Upper lobe of left lung (tissue), 6 donors: ENCODE measurements around the gene CFAP298. TPM values are rescaled to one million over a fixed set of nuclear protein-coding genes. Genes with fewer than 3 reads are reported as not detected.
"Not testable (repeated sequence)": the region's sequence is repeated elsewhere in the genome, so short reads cannot be mapped to it uniquely, and the experiment has no call there.

Experiments
- ATAC-seq, 2 donors: fragments of 200-7000 bp; cut with Tn5 transposase; one replicate each; pipeline ENCODE4 v1.9.1; 2022; ENCODE audit warnings: mild to moderate bottlenecking in 2 of 2, moderate library complexity in 2 of 2; ENCODE audit not compliant: low FRiP score in 2 of 2
- DNase-seq, 2 donors: peaks; one replicate each; pipeline ENCODE4 v3.0.0-alpha.2; 2019 to 2020
- H3K27ac ChIP-seq, 4 donors: fragments of 200-600 bp; sonication (generic); one replicate each; pipeline ENCODE4 v1.5.1; 2016 to 2019
- H3K27me3 ChIP-seq, 4 donors: fragments of 200-600 bp; sonication (generic); one replicate each; pipeline ENCODE4 v1.5.1; 2017 to 2019
- H3K36me3 ChIP-seq, 4 donors: fragments of 200-600 bp; sonication (generic); one replicate each; pipeline ENCODE4 v1.5.1; 2016 to 2019
- H3K4me1 ChIP-seq, 4 donors: fragments of 200-600 bp; sonication (generic); one replicate each; pipeline ENCODE4 v1.5.1; 2018 to 2019
- H3K4me3 ChIP-seq, 4 donors: fragments of 200-600 bp; sonication (generic); one replicate each; pipeline ENCODE4 v1.5.1; 2017 to 2019; ENCODE audit warnings: mild to moderate bottlenecking in 2 of 4, moderate library complexity in 1 of 4
- H3K9me3 ChIP-seq, 4 donors: fragments of 200-600 bp; sonication (generic); one replicate each; pipeline ENCODE4 v1.5.1; 2018 to 2019
- EP300 ChIP-seq, 4 donors: sonication (generic); formaldehyde crosslinking; IDR thresholded peaks; one replicate each; pipeline ENCODE4 v1.5.1; 2017; ENCODE audit warnings: antibody characterized with exemption in 4 of 4, control low read depth in 2 of 4
- POLR2A ChIP-seq, 4 donors: fragments of 450-650 bp; IDR thresholded peaks; one replicate each; pipeline ENCODE4 v1.5.1; 2016 to 2017; ENCODE audit warnings: antibody characterized with exemption in 4 of 4, mild to moderate bottlenecking in 2 of 4
- POLR2AphosphoS5 ChIP-seq, 2 donors: sonication (generic); formaldehyde crosslinking; IDR thresholded peaks; one replicate each; pipeline ENCODE4 v1.5.1; 2017; ENCODE audit warnings: antibody characterized with exemption in 2 of 2
- WGBS, 2 donors: methylation state at CpG; one replicate each; pipeline ENCODE4 v1.1.5; 2017 to 2018; 5-methylcytosine and 5-hydroxymethylcytosine counted together
- total RNA-seq, 6 donors: library from RNA; depleted of rRNA in 4 of 6; stranded (reverse); fragments of >200 nt in 4 of 6; gene quantifications; one replicate each; pipeline versions ENCODE4 v1.1.0 to v1.2.1, GENCODE V29; 2016 to 2021
- TF ChIP-seq, protein P1 (sequence below), 6 experiments: fragments of 450-650 bp in 4 of 6; fragments of 200-600 bp in 2 of 6; sonication (generic) in 2 of 6; IDR thresholded peaks; one replicate each; pipeline ENCODE4 v1.5.1; 2016 to 2019; ENCODE audit warnings: antibody characterized with exemption in 6 of 6
- donor health status: DM: no; HTN: no; CAD: no; lungs with moderate emphysema.
- donor health status: DM: no; HTN: yes; CAD: no; lungs with severe emphysema.

The CFAP298 gene
- total RNA-seq, 6 donors from 2014 or later: 22.9 to 47.1 (median 30.4) TPM

DNA sequence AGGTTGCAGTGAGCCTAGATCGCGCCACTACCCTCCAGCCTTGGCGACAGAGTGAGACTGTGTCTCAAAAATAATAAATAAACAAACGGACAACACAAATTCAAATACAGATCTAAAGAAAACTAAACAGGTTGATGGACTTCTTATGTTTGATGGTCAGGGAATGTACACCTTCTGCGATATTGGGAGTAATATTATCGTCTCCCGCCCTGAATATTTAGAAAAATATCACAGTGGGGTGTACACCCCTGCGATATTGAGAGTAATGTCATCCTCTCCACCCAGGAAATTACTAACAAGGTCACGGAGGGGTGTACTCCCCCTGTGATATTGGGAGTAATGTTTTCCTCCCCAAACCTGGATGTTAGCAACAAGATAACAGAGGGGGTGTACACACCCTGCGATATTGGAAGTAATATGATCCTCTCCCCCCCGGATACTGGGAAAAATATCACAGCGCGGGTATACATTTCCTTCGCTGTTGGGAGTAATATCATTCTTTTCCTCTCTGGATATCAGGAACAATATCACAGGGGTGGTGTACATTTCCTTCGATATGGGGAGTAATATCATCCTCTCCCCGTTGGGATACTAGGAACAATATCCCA is 1.4 kb upstream of the CFAP298 start:
- DNase-seq: no peak
- H3K4me1 ChIP-seq: peaks cover 10 to 18% (median 12%) of the 10 kb centered on the region in 4 donors
- TF ChIP-seq POLR2A (IDR thresholded peaks at IDR 0.05) (no peak), EP300 (IDR thresholded peaks at IDR 0.05) (no peak), POLR2AphosphoS5 (IDR thresholded peaks at IDR 0.05) (no peak)
- TF ChIP-seq, protein P1, sequence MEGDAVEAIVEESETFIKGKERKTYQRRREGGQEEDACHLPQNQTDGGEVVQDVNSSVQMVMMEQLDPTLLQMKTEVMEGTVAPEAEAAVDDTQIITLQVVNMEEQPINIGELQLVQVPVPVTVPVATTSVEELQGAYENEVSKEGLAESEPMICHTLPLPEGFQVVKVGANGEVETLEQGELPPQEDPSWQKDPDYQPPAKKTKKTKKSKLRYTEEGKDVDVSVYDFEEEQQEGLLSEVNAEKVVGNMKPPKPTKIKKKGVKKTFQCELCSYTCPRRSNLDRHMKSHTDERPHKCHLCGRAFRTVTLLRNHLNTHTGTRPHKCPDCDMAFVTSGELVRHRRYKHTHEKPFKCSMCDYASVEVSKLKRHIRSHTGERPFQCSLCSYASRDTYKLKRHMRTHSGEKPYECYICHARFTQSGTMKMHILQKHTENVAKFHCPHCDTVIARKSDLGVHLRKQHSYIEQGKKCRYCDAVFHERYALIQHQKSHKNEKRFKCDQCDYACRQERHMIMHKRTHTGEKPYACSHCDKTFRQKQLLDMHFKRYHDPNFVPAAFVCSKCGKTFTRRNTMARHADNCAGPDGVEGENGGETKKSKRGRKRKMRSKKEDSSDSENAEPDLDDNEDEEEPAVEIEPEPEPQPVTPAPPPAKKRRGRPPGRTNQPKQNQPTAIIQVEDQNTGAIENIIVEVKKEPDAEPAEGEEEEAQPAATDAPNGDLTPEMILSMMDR (IDR thresholded peaks at IDR 0.05): no peak
- peak overlapping the region; percentile 89 to 93 (median 90) for H3K27ac ChIP-seq
- 73 to 78% methylated on average over 16 of the region's 16 CpGs for WGBS, 2 donors
- H3K4me3 ChIP-seq: peak overlapping the region; percentile 89 to 92 (median 90)
- H3K9me3 ChIP-seq: no peaks in the 10 kb centered on the region
- H3K36me3 ChIP-seq: peaks cover 4 to 10% (median 8%) of the 10 kb centered on the region in 4 donors
- H3K27me3 ChIP-seq: no peaks in the 10 kb centered on the region
- ATAC-seq: no peak

DNA sequence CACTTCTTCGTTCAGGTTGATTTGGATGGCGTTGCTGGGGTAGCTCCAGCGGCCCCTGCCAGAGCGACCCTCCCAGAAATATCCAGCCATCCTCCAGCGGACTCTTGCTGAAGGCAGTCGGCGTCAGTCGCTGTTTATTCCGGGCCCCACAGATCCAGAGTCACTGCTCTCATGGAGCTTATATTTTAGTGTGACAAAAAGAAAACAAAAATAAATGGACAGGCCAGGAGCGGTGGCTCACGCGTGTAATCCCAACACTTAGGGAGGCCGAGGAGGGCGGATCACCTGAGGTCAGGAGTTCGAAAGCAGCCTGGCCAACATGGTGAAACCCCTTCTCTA is 791 bp upstream of the CFAP298 start:
- H3K36me3 ChIP-seq: peaks cover 4 to 16% (median 10%) of the 10 kb centered on the region in 4 donors
- ATAC-seq (peak; percentile 27 to 44), DNase-seq (no peak)
- peaks cover 10 to 18% (median 12%) of the 10 kb centered on the region in 4 donors for H3K4me1 ChIP-seq
- peak overlapping the region; percentile 89 to 93 (median 90) for H3K27ac ChIP-seq
- peak overlapping the region; percentile 89 to 92 (median 90) for H3K4me3 ChIP-seq
- no peak for TF ChIP-seq EP300 (IDR thresholded peaks at IDR 0.05)
- no peak for TF ChIP-seq POLR2AphosphoS5 (IDR thresholded peaks at IDR 0.05)
- TF ChIP-seq POLR2A (IDR thresholded peaks at IDR 0.05): no peak
- TF ChIP-seq, protein P1 (IDR thresholded peaks at IDR 0.05): no peak
- no peaks in the 10 kb centered on the region for H3K27me3 ChIP-seq
- no peaks in the 10 kb centered on the region for H3K9me3 ChIP-seq
- WGBS, 2 donors: 5% methylated on average over 11 to 14 of the region's 15 CpGs

DNA sequence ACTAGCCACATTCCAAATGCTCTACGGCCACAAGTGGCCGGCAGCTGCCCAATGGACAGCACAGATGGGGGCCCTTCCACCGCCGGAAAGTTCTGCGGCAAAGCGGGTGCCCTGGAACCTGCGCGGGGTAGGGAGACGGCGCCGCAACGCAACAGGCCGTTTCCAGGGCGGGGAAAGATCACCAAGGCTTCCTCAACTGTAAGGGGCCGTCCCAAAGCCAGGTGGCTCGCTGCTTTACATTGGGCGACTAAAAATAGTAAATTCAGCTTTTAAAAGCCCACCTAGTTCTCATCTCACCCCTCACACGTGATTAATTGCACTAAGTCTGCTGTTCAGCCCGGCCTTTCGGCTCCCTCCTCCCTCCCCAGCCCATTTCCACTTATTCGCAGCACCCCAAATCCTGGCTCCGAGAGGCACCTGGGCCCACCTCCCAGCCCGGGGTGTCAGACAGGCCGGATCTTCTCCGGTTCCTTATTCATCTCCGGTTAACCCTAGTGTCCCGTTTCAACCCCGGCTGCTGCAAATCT is 643 bp downstream of the CFAP298 start:
- DNase-seq (peak; percentile 45 to 83), ATAC-seq (peak; percentile 46 to 81)
- H3K36me3 ChIP-seq: peaks cover 4 to 30% (median 17%) of the 10 kb centered on the region in 4 donors
- peak overlapping the region; percentile 89 to 93 (median 90) for H3K27ac ChIP-seq
- H3K4me1 ChIP-seq: peaks cover 10 to 18% (median 12%) of the 10 kb centered on the region in 4 donors
- H3K27me3 ChIP-seq: no peaks in the 10 kb centered on the region
- TF ChIP-seq POLR2AphosphoS5 (IDR thresholded peaks at IDR 0.05) (no peak), EP300 (IDR thresholded peaks at IDR 0.05) (no peak), POLR2A (IDR thresholded peaks at IDR 0.05) (no peak)
- TF ChIP-seq, protein P1 (IDR thresholded peaks at IDR 0.05): no peak
- WGBS, 2 donors: 0% methylated on average over 27 to 28 of the region's 28 CpGs
- no peaks in the 10 kb centered on the region for H3K9me3 ChIP-seq
- H3K4me3 ChIP-seq: peak overlapping the region; percentile 89 to 92 (median 90)

DNA sequence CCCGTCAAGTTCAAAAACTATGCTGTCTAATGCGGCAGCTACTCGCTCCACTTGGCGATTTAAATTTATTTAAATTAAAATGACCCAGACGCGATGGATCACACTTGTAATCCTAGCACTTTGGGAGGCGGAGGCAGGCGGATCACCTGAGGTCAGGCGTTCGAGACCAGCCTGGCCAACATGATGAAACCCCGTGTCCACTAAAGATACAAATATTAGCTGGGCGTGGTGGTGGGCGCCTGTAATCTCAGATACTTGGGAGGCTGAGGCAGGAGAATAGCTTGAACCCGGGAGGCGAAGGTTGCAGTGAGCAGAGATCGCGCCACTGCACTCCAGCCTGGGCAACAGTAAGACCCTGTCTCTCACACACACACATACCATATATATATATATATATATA is 1.2 kb downstream of the CFAP298 start:
- peaks cover 10 to 18% (median 12%) of the 10 kb centered on the region in 4 donors for H3K4me1 ChIP-seq
- H3K9me3 ChIP-seq, H3K27me3 ChIP-seq, ATAC-seq, DNase-seq: not testable (repeated sequence)
- whole genome bisulfite sequencing, 2 donors: 76 to 78% methylated on average over 17 of the region's 17 CpGs
- H3K36me3 ChIP-seq: peaks cover 8 to 36% (median 20%) of the 10 kb centered on the region in 4 donors
- H3K27ac ChIP-seq: peak overlapping the region in 2 of 4 donors; percentile 89 to 90
- peak overlapping the region in 3 of 4 donors; percentile 89 to 92 (median 90) for H3K4me3 ChIP-seq

DNA sequence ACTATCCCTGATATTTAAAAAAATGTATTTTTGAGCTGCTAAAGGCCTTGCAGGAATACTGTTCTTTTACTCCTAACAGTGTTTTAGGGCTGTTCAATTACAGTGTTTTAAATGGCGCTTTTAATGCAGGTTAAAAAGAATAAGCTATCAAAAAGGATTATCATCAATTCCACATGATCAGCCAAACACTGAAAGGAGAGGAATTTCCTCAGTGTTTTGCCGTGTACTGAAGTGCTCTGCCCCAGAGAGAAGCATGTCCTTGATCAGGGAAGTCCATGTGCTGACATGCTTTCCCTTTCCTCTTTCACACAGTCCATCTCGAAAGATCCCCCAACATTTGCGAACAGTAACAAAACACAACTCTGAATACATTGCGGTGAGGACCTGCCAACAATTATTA is 3.3 kb downstream of the CFAP298 start:
- H3K36me3 ChIP-seq: peaks cover 23 to 57% (median 40%) of the 10 kb centered on the region in 4 donors
- no peaks in the 10 kb centered on the region for H3K9me3 ChIP-seq
- WGBS, 2 donors: 89 to 93% methylated on average over 5 of the region's 5 CpGs
- no peak overlapping the region for H3K27ac ChIP-seq
- no peak for ATAC-seq
- H3K27me3 ChIP-seq: no peaks in the 10 kb centered on the region
- H3K4me3 ChIP-seq: no peak overlapping the region
- peaks cover 10 to 18% (median 12%) of the 10 kb centered on the region in 4 donors for H3K4me1 ChIP-seq
- TF ChIP-seq, protein P1 (IDR thresholded peaks at IDR 0.05): no peak
- TF ChIP-seq POLR2AphosphoS5 (IDR thresholded peaks at IDR 0.05) (no peak), EP300 (IDR thresholded peaks at IDR 0.05) (no peak)
- no peak for DNase-seq
